ENCODE results near the gene PKNOX2.

DNA sequence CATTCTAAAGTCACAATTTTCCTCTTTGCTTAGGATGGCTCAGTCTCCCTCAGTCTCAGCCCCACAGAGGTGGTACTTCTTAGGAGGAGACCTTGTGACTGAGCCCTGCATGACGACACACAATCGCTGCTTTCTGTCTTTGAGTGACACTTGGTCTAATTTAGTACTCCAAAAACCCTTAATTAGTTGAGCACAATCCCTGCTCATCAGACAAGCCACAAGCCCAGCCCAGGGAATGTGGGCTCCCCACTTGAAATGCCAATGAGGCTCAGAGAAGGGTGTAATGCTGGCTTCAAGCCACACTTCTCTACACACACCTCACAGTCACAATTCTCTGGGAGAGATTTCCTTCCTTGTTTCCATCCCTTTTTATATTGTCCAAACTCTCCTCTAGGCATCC is 229.7 kb downstream of the PKNOX2 start:
- TF ChIP-seq POLR2A (IDR thresholded peaks at IDR 0.05; ENCODE audit: low read length) (no peak), GATA1 (IDR thresholded peaks at IDR 0.05; ENCODE audit: low read depth, low read length) (no peak)
